CD8-positive, alpha-beta memory T cell (primary cell): ENCODE data around the gene MYL2. TPM values are rescaled to one million over a fixed set of nuclear protein-coding genes. Genes with fewer than 3 reads are reported as not detected.

Source experiments
- CTCF ChIA-PET: fragments of 350-600 bp; sonication (Branson Sonifier 250); formaldehyde crosslinking; loops from one replicate; lab custom pipeline; 2021; ENCODE audit warnings: antibody characterized with exemption; lab: Charles Lee
- POLR2A ChIA-PET: fragments of 350-600 bp; sonication (Branson Sonifier 250); formaldehyde crosslinking; loops from one replicate; lab custom pipeline; 2021; ENCODE audit warnings: antibody characterized with exemption; lab: Charles Lee
- DNase-seq, 5 donors: peaks; one replicate each; pipeline versions ENCODE4 v3.0.0 to v3.0.0-alpha.2; 2020 to 2022; ENCODE audit warnings: mixed read lengths in 1 of 5
- H3K27ac ChIP-seq: one replicate; pipeline ENCODE4 v1.7.0; 2013; ENCODE audit warnings: low read depth, mild to moderate bottlenecking, low read length, moderate library complexity
- H3K27me3 ChIP-seq: 2 replicates; pipeline ENCODE4 v1.7.0; 2013; ENCODE audit warnings: low read length, mild to moderate bottlenecking; ENCODE audit not compliant: insufficient read depth, poor library complexity, severe bottlenecking
- H3K36me3 ChIP-seq: 2 replicates; pipeline ENCODE4 v1.7.0; 2013; ENCODE audit warnings: mild to moderate bottlenecking, low read length, moderate library complexity; ENCODE audit not compliant: insufficient read depth
- H3K4me1 ChIP-seq: 2 replicates; pipeline ENCODE4 v1.7.0; 2013; ENCODE audit warnings: mild to moderate bottlenecking, low read length, moderate library complexity; ENCODE audit not compliant: insufficient read depth
- H3K4me3 ChIP-seq: 2 replicates; pipeline ENCODE4 v1.7.0; 2013; ENCODE audit warnings: mild to moderate bottlenecking, low read length
- H3K9me3 ChIP-seq: 2 replicates; pipeline ENCODE4 v1.7.0; 2013; ENCODE audit warnings: mild to moderate bottlenecking, low read length
- H3K27ac Mint-ChIP-seq, 8 donors: one replicate each; pipeline ENCODE4 v1.8.0; 2020 to 2021; ENCODE audit warnings: mixed read lengths in 8 of 8, mild to moderate bottlenecking in 6 of 8, inconsistent platforms in 3 of 8, moderate library complexity in 3 of 8
- H3K27me3 Mint-ChIP-seq, 2 donors: one replicate each; pipeline ENCODE4 v1.8.0; 2020 to 2021; ENCODE audit warnings: mixed read lengths in 2 of 2, mild to moderate bottlenecking in 1 of 2, moderate library complexity in 1 of 2
- H3K36me3 Mint-ChIP-seq, 3 donors: one replicate each; pipeline ENCODE4 v1.8.0; 2020 to 2021; ENCODE audit warnings: mixed read lengths in 3 of 3, inconsistent platforms in 1 of 3, mild to moderate bottlenecking in 1 of 3
- H3K4me1 Mint-ChIP-seq, 3 donors: one replicate each; pipeline ENCODE4 v1.8.0; 2020 to 2021; ENCODE audit warnings: mixed read lengths in 3 of 3, inconsistent platforms in 1 of 3, mild to moderate bottlenecking in 1 of 3
- H3K4me3 Mint-ChIP-seq, 7 donors: one replicate each; pipeline ENCODE4 v1.8.0; 2020 to 2021; ENCODE audit warnings: mixed read lengths in 7 of 7, mild to moderate bottlenecking in 6 of 7, moderate library complexity in 4 of 7, inconsistent platforms in 2 of 7
- H3K9me3 Mint-ChIP-seq, 5 donors: one replicate each; pipeline ENCODE4 v1.8.0; 2020 to 2022; ENCODE audit warnings: mixed read lengths in 5 of 5, mild to moderate bottlenecking in 3 of 5, moderate library complexity in 2 of 5, inconsistent platforms in 1 of 5
- polyA plus RNA-seq: library from polyadenylated mRNA; unstranded; fragments of 300-500 nt; fragmentation: Illumina TruSeq; gene quantifications from one replicate; pipeline ENCODE4 v1.2.3, GENCODE V29; 2021
- total RNA-seq, 2 experiments: library from RNA; stranded (reverse); gene quantifications; one replicate each; pipeline ENCODE4 v1.2.3, GENCODE V29; 2021

The MYL2 gene
- total and polyA plus RNA-seq, 3 experiments from 2014 or later, result not detected

- Mint-ChIP-seq H3K27ac (no peak overlapping the region), H3K36me3 (no peaks in the 10 kb centered on the region), H3K4me3 (no peak overlapping the region), H3K4me1 (no peaks in the 10 kb centered on the region), H3K9me3 (peaks cover 2 to 23% (median 6%) of the 10 kb centered on the region in 5 donors), H3K27me3 (peaks cover 0 to 6% of the 10 kb centered on the region in 2 donors)
- ChIA-PET POLR2A (no interaction called here), CTCF (no interaction called here)
- Histone ChIP-seq H3K27me3 (no peaks in the 10 kb centered on the region), H3K9me3 (no peaks in the 10 kb centered on the region), H3K27ac (no peak overlapping the region), H3K4me1 (no peaks in the 10 kb centered on the region), H3K36me3 (no peaks in the 10 kb centered on the region), H3K4me3 (no peak overlapping the region)
- no peak for DNase-seq
Observed at GRCh38 chr12:110948041-110948440, 27.7 kb upstream of the MYL2 start.

- Mint-ChIP-seq H3K4me3 (no peak overlapping the region), H3K4me1 (no peaks in the 10 kb centered on the region), H3K27ac (no peak overlapping the region), H3K9me3 (peaks cover 2 to 23% (median 6%) of the 10 kb centered on the region in 5 donors), H3K36me3 (no peaks in the 10 kb centered on the region), H3K27me3 (peaks cover 4 to 18% of the 10 kb centered on the region in 2 donors)
- H3K27ac ChIP-seq, result no peak overlapping the region
- H3K4me3 ChIP-seq, result no peak overlapping the region
- ChIA-PET POLR2A (no interaction called here), CTCF (no interaction called here)
- DNase-seq, result no peak
- H3K9me3 ChIP-seq, result no peaks in the 10 kb centered on the region
- no peaks in the 10 kb centered on the region for H3K27me3 ChIP-seq
- H3K4me1 ChIP-seq, result no peaks in the 10 kb centered on the region
- H3K36me3 ChIP-seq, result no peaks in the 10 kb centered on the region
Observed at GRCh38 chr12:110943373-110943772, 23.0 kb upstream of the MYL2 start.

- Histone ChIP-seq H3K36me3 (no peaks in the 10 kb centered on the region), H3K4me1 (peaks cover 7% of the 10 kb centered on the region), H3K27me3 (peaks cover 6% of the 10 kb centered on the region), H3K27ac (no peak overlapping the region), H3K9me3 (no peaks in the 10 kb centered on the region), H3K4me3 (no peak overlapping the region)
- CTCF ChIA-PET, result no interaction called here
- no peak overlapping the region for H3K4me3 Mint-ChIP-seq
- H3K36me3 Mint-ChIP-seq, result peaks cover 0 to 1% (median 0%) of the 10 kb centered on the region in 3 donors
- peaks cover 3 to 6% (median 6%) of the 10 kb centered on the region in 3 donors for H3K4me1 Mint-ChIP-seq
- H3K27ac Mint-ChIP-seq, result no peak overlapping the region
- POLR2A ChIA-PET, result no interaction called here
- peaks cover 0 to 12% (median 0%) of the 10 kb centered on the region in 5 donors for H3K9me3 Mint-ChIP-seq
- no peak for DNase-seq
- H3K27me3 Mint-ChIP-seq, result peaks cover 4 to 29% of the 10 kb centered on the region in 2 donors
Observed at GRCh38 chr12:110941391-110941790, 21.0 kb upstream of the MYL2 start.

- Mint-ChIP-seq H3K4me3 (no peak overlapping the region), H3K36me3 (peaks cover 0 to 1% (median 0%) of the 10 kb centered on the region in 3 donors), H3K27me3 (peaks cover 4 to 30% of the 10 kb centered on the region in 2 donors), H3K9me3 (peaks cover 0 to 8% (median 0%) of the 10 kb centered on the region in 5 donors), H3K27ac (peak overlapping the region in 1 of 8 donors; percentile 78), H3K4me1 (peaks cover 3 to 6% (median 6%) of the 10 kb centered on the region in 3 donors)
- no peak for DNase-seq
- Histone ChIP-seq H3K36me3 (no peaks in the 10 kb centered on the region), H3K27me3 (peaks cover 8% of the 10 kb centered on the region), H3K4me3 (no peak overlapping the region), H3K4me1 (peaks cover 7% of the 10 kb centered on the region), H3K9me3 (no peaks in the 10 kb centered on the region), H3K27ac (no peak overlapping the region)
- ChIA-PET POLR2A (no interaction called here), CTCF (no interaction called here)
Observed at GRCh38 chr12:110940933-110941332, 20.6 kb upstream of the MYL2 start.

- H3K36me3 ChIP-seq, result no peaks in the 10 kb centered on the region
- Mint-ChIP-seq H3K4me1 (peaks cover 3 to 6% (median 6%) of the 10 kb centered on the region in 3 donors), H3K4me3 (no peak overlapping the region), H3K9me3 (peaks cover 0 to 2% (median 0%) of the 10 kb centered on the region in 5 donors), H3K27ac (no peak overlapping the region), H3K36me3 (peaks cover 0 to 1% (median 0%) of the 10 kb centered on the region in 3 donors), H3K27me3 (peaks cover 4 to 30% of the 10 kb centered on the region in 2 donors)
- no peak overlapping the region for H3K27ac ChIP-seq
- H3K4me1 ChIP-seq, result peaks cover 7% of the 10 kb centered on the region
- POLR2A ChIA-PET, result no interaction called here
- CTCF ChIA-PET, result no interaction called here
- DNase-seq, result no peak
- peaks cover 8% of the 10 kb centered on the region for H3K27me3 ChIP-seq
- no peaks in the 10 kb centered on the region for H3K9me3 ChIP-seq
- no peak overlapping the region for H3K4me3 ChIP-seq
Observed at GRCh38 chr12:110940296-110940695, 19.9 kb upstream of the MYL2 start.

GRCh38 chr12:110937104-110937641, 16.8 kb upstream of the MYL2 start:
- Histone ChIP-seq H3K27me3 (peaks cover 8% of the 10 kb centered on the region), H3K4me1 (peaks cover 7% of the 10 kb centered on the region), H3K27ac (no peak overlapping the region), H3K4me3 (no peak overlapping the region), H3K9me3 (no peaks in the 10 kb centered on the region), H3K36me3 (no peaks in the 10 kb centered on the region)
- DNase-seq, result peak; percentile 24 to 57 (median 31)
- H3K4me1 Mint-ChIP-seq, result peaks cover 3 to 6% (median 6%) of the 10 kb centered on the region in 3 donors
- H3K36me3 Mint-ChIP-seq, result peaks cover 0 to 4% (median 0%) of the 10 kb centered on the region in 3 donors
- ChIA-PET POLR2A (no interaction called here), CTCF (interaction anchor here (0.6 to 2.2 kb wide), 7 partner anchors 28 to 379 kb away, joined by 3 to 9 read pairs (median 3); no protein-coding TSS in a partner anchor)
- peaks cover 10 to 42% of the 10 kb centered on the region in 2 donors for H3K27me3 Mint-ChIP-seq
- H3K9me3 Mint-ChIP-seq, result no peaks in the 10 kb centered on the region
- H3K4me3 Mint-ChIP-seq, result peak overlapping the region in 1 of 7 donors; percentile 35
- peak overlapping the region in 1 of 8 donors; percentile 11 for H3K27ac Mint-ChIP-seq

- H3K27me3 ChIP-seq, result peaks cover 8% of the 10 kb centered on the region
- peaks cover 0 to 4% (median 0%) of the 10 kb centered on the region in 3 donors for H3K36me3 Mint-ChIP-seq
- DNase-seq, result no peak
- peaks cover 7% of the 10 kb centered on the region for H3K4me1 ChIP-seq
- CTCF ChIA-PET, result interaction anchor here (1.0 to 2.2 kb wide), 4 partner anchors 9 to 380 kb away, joined by 3 to 9 read pairs (median 5); no protein-coding TSS in a partner anchor
- peak overlapping the region in 1 of 7 donors; percentile 35 for H3K4me3 Mint-ChIP-seq
- peaks cover 3 to 6% (median 6%) of the 10 kb centered on the region in 3 donors for H3K4me1 Mint-ChIP-seq
- POLR2A ChIA-PET, result no interaction called here
- no peak overlapping the region for H3K27ac ChIP-seq
- no peaks in the 10 kb centered on the region for H3K9me3 ChIP-seq
- H3K27me3 Mint-ChIP-seq, result peaks cover 10 to 45% of the 10 kb centered on the region in 2 donors
- no peaks in the 10 kb centered on the region for H3K9me3 Mint-ChIP-seq
- H3K4me3 ChIP-seq, result no peak overlapping the region
- H3K27ac Mint-ChIP-seq, result no peak overlapping the region
- H3K36me3 ChIP-seq, result no peaks in the 10 kb centered on the region
Observed at GRCh38 chr12:110936367-110937103, 16.2 kb upstream of the MYL2 start.

GRCh38 chr12:110935588-110935987, 15.2 kb upstream of the MYL2 start:
- CTCF ChIA-PET, result interaction anchor here (0.7 to 1.0 kb wide), 2 partner anchors 10 to 318 kb away, joined by 3 read pairs; no protein-coding TSS in a partner anchor
- Mint-ChIP-seq H3K9me3 (no peaks in the 10 kb centered on the region), H3K4me3 (no peak overlapping the region), H3K27ac (no peak overlapping the region), H3K36me3 (peaks cover 0 to 4% (median 0%) of the 10 kb centered on the region in 3 donors), H3K4me1 (peaks cover 3 to 6% (median 6%) of the 10 kb centered on the region in 3 donors), H3K27me3 (peaks cover 10 to 40% of the 10 kb centered on the region in 2 donors)
- peaks cover 8% of the 10 kb centered on the region for H3K27me3 ChIP-seq
- no peaks in the 10 kb centered on the region for H3K36me3 ChIP-seq
- DNase-seq, result no peak
- no peaks in the 10 kb centered on the region for H3K9me3 ChIP-seq
- H3K27ac ChIP-seq, result no peak overlapping the region
- peaks cover 7% of the 10 kb centered on the region for H3K4me1 ChIP-seq
- POLR2A ChIA-PET, result no interaction called here
- no peak overlapping the region for H3K4me3 ChIP-seq
